Cortex of kidney (tissue), 1 donor: Measurements from ENCODE around the gene CERS2.

Source experiments
- DNase-seq: peaks from one replicate; lab custom pipeline; 2025; lab: John Stamatoyannopoulos, UW

The CERS2 gene

GRCh38 chr1:150974580-150975478 is at the start of gene CERS2:
Gene CERS2, minus strand, starts transcription at chr1:150974835. Its CDS starts 5,745 bp downstream, at chr1:150969090.
- no peak for DNase-seq

GRCh38 chr1:151013518-151013917 is 38.9 kb upstream of the CERS2 start:
- DNase-seq = no peak

GRCh38 chr1:151012684-151013471 is 38.2 kb upstream of the CERS2 start:
- DNase-seq = no peak

- no peak for DNase-seq
Measured at GRCh38 chr1:151011154-151011850, 36.7 kb upstream of the CERS2 start.

- DNase-seq = no peak
Measured at GRCh38 chr1:151010346-151010726, 35.7 kb upstream of the CERS2 start.

GRCh38 chr1:151009674-151010345 is 35.2 kb upstream of the CERS2 start:
- no peak for DNase-seq

GRCh38 chr1:151009206-151009587 is 34.6 kb upstream of the CERS2 start:
- DNase-seq = no peak

GRCh38 chr1:151008244-151009205 is 33.9 kb upstream of the CERS2 start, which contains the start of gene PRUNE1:
Gene PRUNE1, plus strand, starts transcription at chr1:151008449. Its CDS starts 184 bp downstream, at chr1:151008633.
- peak; percentile 71 for DNase-seq

- no peak for DNase-seq
Measured at GRCh38 chr1:151007853-151008243, 33.2 kb upstream of the CERS2 start.

GRCh38 chr1:151006327-151007052 is 31.9 kb upstream of the CERS2 start, which contains the start of gene MINDY1:
Gene MINDY1, minus strand, starts transcription at chr1:151006902. Its CDS starts 4,285 bp downstream, at chr1:151002617.
- DNase-seq = no peak

- no peak for DNase-seq
Measured at GRCh38 chr1:151005729-151006319, 31.2 kb upstream of the CERS2 start.

- no peak for DNase-seq
Measured at GRCh38 chr1:151003180-151003579, 28.5 kb upstream of the CERS2 start.

- no peak for DNase-seq
Measured at GRCh38 chr1:151002611-151003010, 28.0 kb upstream of the CERS2 start.

- no peak for DNase-seq
Measured at GRCh38 chr1:151002051-151002450, 27.4 kb upstream of the CERS2 start.

- DNase-seq = no peak
Measured at GRCh38 chr1:151001602-151002001, 27.0 kb upstream of the CERS2 start.

GRCh38 chr1:151000408-151000807 is 25.8 kb upstream of the CERS2 start:
- no peak for DNase-seq

- no peak for DNase-seq
Measured at GRCh38 chr1:150999926-151000325, 25.3 kb upstream of the CERS2 start.

GRCh38 chr1:150999051-150999674 is 24.5 kb upstream of the CERS2 start:
- DNase-seq = no peak

- DNase-seq = no peak
Measured at GRCh38 chr1:150997949-150998348, 23.3 kb upstream of the CERS2 start.
